ENCODE measurements around the gene BAG2.

Gene BAG2

GRCh38 chr6:57172136-57173055, at the start of gene BAG2:
TSS of gene BAG2 (plus strand) at chr6:57172326. CDS start at chr6:57172698, 372 bp downstream.
- peak; percentile 87 for DNase-seq

DNA sequence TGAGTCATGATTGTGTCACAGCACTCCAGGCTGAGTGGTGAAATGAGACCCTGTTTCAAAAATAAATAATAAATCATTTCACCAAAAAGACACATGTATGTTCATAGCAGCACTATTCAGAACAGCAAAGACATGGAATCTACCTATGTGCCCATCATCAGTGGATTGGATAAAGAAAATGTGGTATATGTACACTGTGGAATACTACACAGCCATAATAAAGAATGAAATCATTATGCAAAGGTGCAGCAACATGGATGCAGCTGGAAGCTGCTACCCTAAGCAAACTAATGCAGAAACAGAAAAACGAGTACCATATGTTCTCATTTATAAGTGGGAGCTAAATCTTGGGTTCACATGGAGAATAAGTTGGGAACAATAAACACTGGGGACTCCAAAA, 49.0 kb upstream of the BAG2 start:
- no peak for DNase-seq

DNA sequence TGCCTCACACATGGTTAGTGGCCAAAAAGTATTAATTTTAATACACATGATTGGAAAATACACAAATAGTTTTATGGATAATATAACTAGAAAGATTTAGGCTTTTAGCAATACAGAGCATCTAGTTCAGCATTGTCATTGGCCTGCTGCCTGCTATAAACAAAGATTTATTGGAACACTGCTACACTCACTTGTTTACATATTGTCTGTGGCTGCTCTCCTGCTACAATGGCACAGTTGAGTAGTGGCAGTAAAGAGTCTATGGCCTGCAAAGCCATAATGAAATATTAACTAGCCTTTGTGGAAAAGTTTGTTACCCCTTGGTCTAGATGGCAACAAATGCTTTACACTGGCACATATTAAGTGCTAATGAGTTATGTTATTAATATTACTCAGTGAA, 44.4 kb upstream of the BAG2 start:
- DNase-seq = no peak

- DNase-seq = no peak
These were observed 41.4 kb upstream of the BAG2 start for GRCh38 chr6:57130661-57131177.

GRCh38 chr6:57134954-57135353, 37.2 kb upstream of the BAG2 start:
- no peak for DNase-seq

DNA sequence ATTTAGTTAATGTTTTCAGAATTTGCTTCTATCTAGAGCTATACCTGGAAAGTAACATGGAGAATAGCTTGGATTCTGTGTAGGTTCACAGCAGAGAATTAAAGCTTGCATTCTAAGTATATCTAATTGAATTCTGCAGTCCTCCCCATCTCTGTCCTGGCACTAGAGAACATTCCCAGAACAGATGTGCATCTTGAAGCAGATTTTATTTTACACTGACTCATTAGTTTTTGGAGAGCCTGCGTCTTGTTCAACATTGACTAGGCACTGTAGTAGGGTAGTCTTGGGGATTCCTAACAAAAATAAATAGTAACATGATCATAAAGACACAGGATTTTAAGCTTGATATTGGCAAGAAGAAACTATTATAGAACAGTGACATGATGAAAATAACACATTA, 36.2 kb upstream of the BAG2 start:
- DNase-seq = no peak

GRCh38 chr6:57137350-57137749, 34.8 kb upstream of the BAG2 start:
- DNase-seq = no peak

DNA sequence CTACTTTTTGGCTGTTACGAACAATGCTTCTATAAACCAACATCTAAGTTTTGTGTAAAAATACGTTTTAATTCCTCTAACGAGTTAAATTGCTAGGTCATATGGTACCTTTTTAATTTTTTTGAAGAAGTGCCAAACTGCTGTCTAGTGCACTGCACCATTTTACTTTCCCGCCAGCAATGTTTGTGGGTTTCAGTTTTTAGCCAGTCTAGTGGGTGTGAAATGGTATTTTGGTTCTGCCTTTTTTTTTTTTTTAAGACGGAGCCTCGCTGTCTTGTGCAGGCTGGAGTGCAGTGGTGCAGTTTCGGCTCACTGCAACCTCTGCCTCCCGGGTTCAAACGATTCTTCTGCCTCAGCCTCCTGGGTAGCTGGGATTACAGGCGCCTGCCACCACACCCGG, 34.1 kb upstream of the BAG2 start:
- DNase-seq = no peak

- no peak for DNase-seq
These were observed 30.5 kb upstream of the BAG2 start for GRCh38 chr6:57141451-57142177.

GRCh38 chr6:57142178-57142525, 30.0 kb upstream of the BAG2 start:
- no peak for DNase-seq

DNA sequence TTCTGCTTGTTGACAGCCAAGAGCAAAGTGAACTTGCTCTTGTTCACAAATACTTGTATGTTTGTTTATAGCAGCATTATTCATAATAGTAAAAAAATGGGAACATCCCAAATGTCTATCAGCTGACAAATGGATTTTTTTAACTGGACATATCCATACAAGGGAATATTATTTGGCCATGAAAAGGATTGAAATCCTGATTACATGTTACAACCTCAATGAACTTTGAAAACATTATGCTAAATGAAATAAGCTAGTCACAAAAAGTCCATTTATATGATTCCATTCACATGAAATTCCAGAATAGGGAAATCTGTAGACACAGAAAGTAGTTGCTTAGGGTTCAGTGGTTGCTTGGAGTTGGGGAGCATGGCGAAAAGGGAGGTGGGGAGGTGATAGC, 28.4 kb upstream of the BAG2 start:
- DNase-seq = no peak

DNA sequence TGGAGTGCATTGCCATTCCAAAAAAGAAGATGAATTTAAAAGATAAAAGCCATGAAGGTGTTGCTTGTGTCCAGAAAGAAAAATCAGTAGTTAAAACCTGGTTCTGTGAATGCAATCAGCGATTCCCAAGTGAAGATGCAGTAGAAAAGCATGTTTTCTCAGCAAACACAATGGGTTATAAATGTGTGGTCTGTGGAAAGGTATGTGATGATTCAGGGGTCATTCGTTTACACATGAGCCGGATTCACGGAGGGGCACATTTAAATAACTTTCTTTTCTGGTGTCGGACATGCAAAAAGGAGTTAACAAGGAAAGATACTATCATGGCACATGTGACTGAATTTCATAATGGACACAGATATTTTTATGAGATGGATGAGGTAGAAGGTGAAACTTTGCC, 24.7 kb upstream of the BAG2 start:
- DNase-seq = no peak

DNA sequence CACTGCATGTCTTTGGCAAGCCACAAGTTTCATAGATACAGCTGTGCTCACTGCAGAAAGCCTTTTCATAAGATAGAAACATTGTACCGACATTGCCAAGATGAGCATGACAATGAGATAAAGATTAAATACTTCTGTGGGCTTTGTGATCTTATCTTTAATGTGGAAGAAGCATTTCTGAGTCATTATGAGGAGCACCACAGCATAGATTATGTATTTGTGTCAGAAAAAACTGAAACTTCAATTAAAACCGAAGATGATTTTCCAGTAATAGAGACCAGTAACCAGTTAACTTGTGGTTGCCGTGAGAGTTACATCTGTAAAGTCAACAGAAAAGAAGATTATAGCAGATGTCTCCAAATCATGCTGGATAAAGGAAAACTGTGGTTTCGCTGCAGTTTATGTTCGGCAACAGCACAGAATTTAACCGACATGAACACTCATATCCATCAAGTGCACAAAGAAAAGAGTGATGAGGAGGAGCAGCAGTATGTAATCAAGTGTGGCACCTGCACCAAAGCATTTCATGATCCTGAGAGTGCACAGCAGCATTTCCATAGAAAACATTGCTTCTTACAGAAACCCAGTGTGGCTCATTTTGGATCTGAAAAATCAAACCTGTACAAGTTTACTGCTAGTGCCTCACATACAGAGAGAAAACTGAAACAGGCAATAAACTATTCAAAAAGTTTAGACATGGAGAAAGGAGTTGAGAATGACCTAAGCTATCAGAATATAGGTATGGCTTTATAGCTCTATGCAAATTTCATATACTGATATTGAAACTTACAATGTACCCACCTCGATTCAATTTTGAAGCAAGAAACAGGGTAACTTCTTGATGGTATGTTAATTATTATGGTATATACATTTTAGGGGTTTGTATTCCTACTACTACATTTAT, 23.9 kb upstream of the BAG2 start:
- DNase-seq = no peak

DNA sequence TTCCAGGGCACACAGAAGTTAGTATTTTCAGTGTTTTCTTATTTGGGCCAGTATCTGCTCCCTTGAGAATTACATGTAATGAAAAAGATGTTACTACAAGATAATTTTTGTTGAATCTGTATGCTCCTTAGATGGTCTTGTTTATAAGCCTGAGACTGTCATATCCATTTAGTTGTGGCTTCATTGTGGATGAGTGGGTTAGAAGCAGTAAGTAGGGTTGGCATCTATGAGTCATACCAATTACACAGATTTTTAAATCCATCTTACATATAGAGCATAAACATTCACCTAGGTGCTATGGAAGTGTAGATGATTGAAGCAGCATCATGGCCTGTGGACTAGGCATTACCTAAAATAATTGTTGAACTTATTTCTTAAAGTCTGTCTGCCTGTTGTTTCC, 13.5 kb upstream of the BAG2 start:
- no peak for DNase-seq

GRCh38 chr6:57159127-57159526, 13.0 kb upstream of the BAG2 start:
- no peak for DNase-seq

DNA sequence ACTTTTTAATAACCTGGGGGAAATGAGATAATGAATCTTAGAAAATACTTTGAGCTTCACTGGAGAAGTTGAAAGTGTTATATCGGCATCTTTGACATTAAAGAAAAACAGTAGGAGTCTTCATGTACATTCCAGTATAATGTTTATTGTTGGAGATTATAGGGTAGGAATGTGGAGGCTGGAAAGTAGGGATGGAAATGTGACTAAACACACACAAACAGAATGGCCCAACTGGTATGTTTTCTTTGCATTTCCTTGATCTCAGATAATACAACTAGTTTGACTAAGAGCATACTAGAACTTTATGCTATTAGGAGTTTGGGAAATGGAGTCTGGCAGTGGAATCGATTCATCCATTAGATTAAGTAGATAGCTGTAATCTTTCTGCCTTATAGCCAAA, 10.1 kb upstream of the BAG2 start:
- DNase-seq = no peak

DNA sequence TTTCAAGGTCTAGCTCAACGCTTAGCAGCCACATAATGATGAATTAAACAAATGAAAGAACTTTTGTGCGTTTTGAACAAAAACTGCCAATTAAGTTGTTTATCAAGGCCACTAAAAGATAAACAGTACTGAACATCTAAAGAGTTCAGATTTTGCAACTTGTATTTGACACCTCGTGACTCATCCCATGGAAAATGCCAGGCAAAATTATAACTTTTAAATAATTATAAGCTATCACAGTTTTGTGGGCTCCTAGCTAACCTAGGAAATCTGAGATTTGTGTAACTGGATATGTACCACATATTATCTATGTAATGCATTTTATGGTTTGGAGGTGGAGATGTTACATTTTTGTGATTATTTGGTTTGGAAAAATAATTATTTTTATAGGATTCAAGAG, 9.6 kb upstream of the BAG2 start:
- DNase-seq = no peak

- no peak for DNase-seq
These were observed 8.2 kb upstream of the BAG2 start for GRCh38 chr6:57163956-57164355.

- no peak for DNase-seq
These were observed 7.0 kb upstream of the BAG2 start for GRCh38 chr6:57165080-57165479.

DNA sequence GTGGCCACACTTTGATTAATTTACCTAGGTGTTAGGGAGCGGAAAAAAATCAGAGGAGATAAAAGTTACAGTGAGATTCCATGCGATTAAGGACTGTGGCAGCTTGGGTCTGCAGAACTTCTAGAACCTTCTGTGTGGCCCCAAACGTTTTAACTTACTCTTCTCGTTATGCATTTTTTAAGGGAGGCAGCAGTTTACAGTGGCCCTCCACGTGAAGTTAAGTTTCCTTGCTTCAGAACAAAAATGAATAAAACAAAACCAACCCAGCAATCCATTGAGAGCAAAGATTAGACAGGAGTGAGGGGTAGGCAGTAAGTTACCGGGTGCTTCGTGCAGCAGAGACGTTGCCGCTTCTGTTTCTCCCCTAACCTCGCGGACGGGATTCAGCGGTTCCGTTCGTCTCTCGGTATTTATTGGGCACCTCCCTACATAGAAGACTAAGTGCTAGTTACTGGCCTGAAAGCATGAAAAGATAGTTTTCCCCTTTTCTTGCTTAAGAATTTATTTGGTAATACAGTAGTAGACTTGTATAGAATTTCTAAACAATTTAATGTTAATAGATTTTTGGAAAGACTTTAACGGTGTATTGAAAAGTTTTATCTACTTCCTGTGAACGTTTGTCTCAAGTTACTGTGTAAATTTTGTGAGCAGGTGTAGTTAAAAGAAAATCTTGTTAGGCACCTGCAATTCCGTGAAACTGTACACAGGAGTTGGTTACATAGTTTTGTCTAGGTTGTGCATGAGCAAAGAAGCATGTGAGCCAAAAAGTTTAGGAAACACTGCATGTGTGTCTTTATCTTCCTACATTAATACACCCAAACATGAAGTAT, 1.1 kb downstream of the BAG2 start:
- peak; percentile 12 for DNase-seq

- no peak for DNase-seq
These were observed 1.9 kb downstream of the BAG2 start for GRCh38 chr6:57173886-57174510.

- DNase-seq = no peak
These were observed 2.4 kb downstream of the BAG2 start for GRCh38 chr6:57174511-57174907.
